Middle frontal gyrus (tissue), 1 donor: ENCODE measurements around the gene NRXN3.

Experiments
- DNase-seq: peaks from one replicate; pipeline ENCODE4 v3.0.0-alpha.2; 2015; ENCODE audit warnings: low spot score; ENCODE audit errors: extremely low spot score

The NRXN3 gene

GRCh38 chr14:78173346-78174035 is 3.3 kb downstream of the NRXN3 start:
- no peak for DNase-seq

- no peak for DNase-seq
Measured at GRCh38 chr14:78175412-78175811, 5.2 kb downstream of the NRXN3 start.

GRCh38 chr14:78178071-78178470 is 7.9 kb downstream of the NRXN3 start:
- no peak for DNase-seq

GRCh38 chr14:78178971-78179370 is 8.8 kb downstream of the NRXN3 start:
- no peak for DNase-seq

- DNase-seq, result no peak
Measured at GRCh38 chr14:78181270-78181669, 11.1 kb downstream of the NRXN3 start.

- DNase-seq, result no peak
Measured at GRCh38 chr14:78182722-78183121, 12.5 kb downstream of the NRXN3 start.

GRCh38 chr14:78184157-78184556 is 14.0 kb downstream of the NRXN3 start:
- peak; percentile 36 for DNase-seq

GRCh38 chr14:78186277-78186676 is 16.1 kb downstream of the NRXN3 start:
- DNase-seq, result no peak

GRCh38 chr14:78188882-78189281 is 18.7 kb downstream of the NRXN3 start:
- no peak for DNase-seq

- no peak for DNase-seq
Measured at GRCh38 chr14:78195431-78195830, 25.3 kb downstream of the NRXN3 start.

GRCh38 chr14:78196323-78196722 is 26.1 kb downstream of the NRXN3 start:
- no peak for DNase-seq

GRCh38 chr14:78197051-78197450 is 26.9 kb downstream of the NRXN3 start:
- no peak for DNase-seq

- DNase-seq, result no peak
Measured at GRCh38 chr14:78202163-78202562, 32.0 kb downstream of the NRXN3 start.

- no peak for DNase-seq
Measured at GRCh38 chr14:78202976-78203375, 32.8 kb downstream of the NRXN3 start.

GRCh38 chr14:78207414-78207813 is 37.2 kb downstream of the NRXN3 start:
- DNase-seq, result no peak

GRCh38 chr14:78220273-78220672 is 50.1 kb downstream of the NRXN3 start:
- no peak for DNase-seq

GRCh38 chr14:78222746-78223145 is 52.6 kb downstream of the NRXN3 start:
- no peak for DNase-seq

- peak; percentile 27 for DNase-seq
Measured at GRCh38 chr14:78227248-78228077, 57.3 kb downstream of the NRXN3 start.

GRCh38 chr14:78228702-78229327 is 58.6 kb downstream of the NRXN3 start:
- no peak for DNase-seq

- no peak for DNase-seq
Measured at GRCh38 chr14:78232231-78233000, 62.2 kb downstream of the NRXN3 start.

- DNase-seq, result no peak
Measured at GRCh38 chr14:78238141-78238540, 68.0 kb downstream of the NRXN3 start.

GRCh38 chr14:78240567-78240966 is 70.4 kb downstream of the NRXN3 start:
- DNase-seq, result no peak
